ENCODE data around the gene CIC.

DNA sequence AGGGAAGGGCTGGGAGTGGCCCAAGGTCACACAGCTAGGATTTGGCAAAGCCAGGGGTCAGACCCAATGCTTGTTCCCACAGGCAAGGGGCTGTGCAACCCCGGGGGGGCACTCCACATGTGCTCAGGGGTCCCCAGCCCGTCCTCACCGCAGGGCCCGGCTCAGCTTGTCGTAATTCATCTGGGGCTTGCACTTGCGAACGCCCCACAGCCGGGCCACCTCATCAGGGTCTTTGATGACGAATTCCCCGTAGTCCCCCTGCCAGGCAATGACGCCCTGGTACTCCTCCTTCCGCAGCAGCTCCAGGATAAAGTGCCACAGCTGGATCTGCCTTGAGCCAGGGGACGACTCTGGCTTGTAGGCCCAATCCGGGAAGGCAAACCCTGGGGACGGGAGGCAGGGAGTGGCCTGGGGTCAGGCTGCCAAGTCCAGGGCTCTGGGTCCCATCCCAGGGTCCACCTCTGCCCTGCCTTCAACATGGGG lies 18.8 kb upstream of the CIC start:
- TF ChIP-seq, protein P1, sequence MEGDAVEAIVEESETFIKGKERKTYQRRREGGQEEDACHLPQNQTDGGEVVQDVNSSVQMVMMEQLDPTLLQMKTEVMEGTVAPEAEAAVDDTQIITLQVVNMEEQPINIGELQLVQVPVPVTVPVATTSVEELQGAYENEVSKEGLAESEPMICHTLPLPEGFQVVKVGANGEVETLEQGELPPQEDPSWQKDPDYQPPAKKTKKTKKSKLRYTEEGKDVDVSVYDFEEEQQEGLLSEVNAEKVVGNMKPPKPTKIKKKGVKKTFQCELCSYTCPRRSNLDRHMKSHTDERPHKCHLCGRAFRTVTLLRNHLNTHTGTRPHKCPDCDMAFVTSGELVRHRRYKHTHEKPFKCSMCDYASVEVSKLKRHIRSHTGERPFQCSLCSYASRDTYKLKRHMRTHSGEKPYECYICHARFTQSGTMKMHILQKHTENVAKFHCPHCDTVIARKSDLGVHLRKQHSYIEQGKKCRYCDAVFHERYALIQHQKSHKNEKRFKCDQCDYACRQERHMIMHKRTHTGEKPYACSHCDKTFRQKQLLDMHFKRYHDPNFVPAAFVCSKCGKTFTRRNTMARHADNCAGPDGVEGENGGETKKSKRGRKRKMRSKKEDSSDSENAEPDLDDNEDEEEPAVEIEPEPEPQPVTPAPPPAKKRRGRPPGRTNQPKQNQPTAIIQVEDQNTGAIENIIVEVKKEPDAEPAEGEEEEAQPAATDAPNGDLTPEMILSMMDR (CRISPR knock-in tag; IDR thresholded peaks at IDR 0.05) = no peak
- TF ChIP-seq FOXA1 (IDR thresholded peaks at IDR 0.05) (no peak), FOXA1 (CRISPR knock-in tag; IDR thresholded peaks at IDR 0.05) (no peak)
